Parathyroid adenoma (tissue), 2 donors: ENCODE measurements around the gene PYGB.

Experiments used
- H2AFZ ChIP-seq: fragments of 300-600 bp; sonication (generic); one replicate; pipeline ENCODE4 v1.7.0; 2017; ENCODE audit warnings: antibody characterized with exemption, mild to moderate bottlenecking
- H3K27ac ChIP-seq: fragments of 300-600 bp; sonication (generic); one replicate; pipeline ENCODE4 v1.7.0; 2017
- H3K27me3 ChIP-seq: fragments of 300-600 bp; sonication (generic); one replicate; pipeline ENCODE4 v1.7.0; 2017; ENCODE audit warnings: low read length; ENCODE audit not compliant: control insufficient read depth, insufficient read depth
- H3K36me3 ChIP-seq: fragments of 300-600 bp; sonication (generic); one replicate; pipeline ENCODE4 v1.7.0; 2017; ENCODE audit warnings: low read length; ENCODE audit not compliant: control insufficient read depth, insufficient read depth
- H3K4me1 ChIP-seq: fragments of 300-600 bp; sonication (generic); one replicate; pipeline ENCODE4 v1.7.0; 2017; ENCODE audit warnings: control low read depth
- H3K4me2 ChIP-seq: fragments of 300-600 bp; sonication (generic); one replicate; pipeline ENCODE4 v1.7.0; 2017; ENCODE audit warnings: low read length
- H3K4me3 ChIP-seq: fragments of 300-600 bp; sonication (generic); one replicate; pipeline ENCODE4 v1.7.0; 2017; ENCODE audit warnings: low read depth, low read length
- H3K79me2 ChIP-seq: fragments of 300-600 bp; sonication (generic); one replicate; pipeline ENCODE4 v1.7.0; 2017; ENCODE audit warnings: control low read depth
- H3K9ac ChIP-seq: fragments of 300-600 bp; sonication (generic); one replicate; pipeline ENCODE4 v1.7.0; 2017; ENCODE audit warnings: mild to moderate bottlenecking
- H3K9me3 ChIP-seq: fragments of 300-600 bp; sonication (generic); one replicate; pipeline ENCODE4 v1.7.0; 2017; ENCODE audit warnings: low read length; ENCODE audit not compliant: control insufficient read depth
- TF ChIP-seq, protein P1 (sequence below): fragments of 300-600 bp; sonication (generic); IDR thresholded peaks from one replicate; pipeline ENCODE4 v1.7.0; 2017; ENCODE audit warnings: antibody characterized with exemption, mild to moderate bottlenecking
- donor health status: primary hyperparathyroidism.

The PYGB gene

DNA sequence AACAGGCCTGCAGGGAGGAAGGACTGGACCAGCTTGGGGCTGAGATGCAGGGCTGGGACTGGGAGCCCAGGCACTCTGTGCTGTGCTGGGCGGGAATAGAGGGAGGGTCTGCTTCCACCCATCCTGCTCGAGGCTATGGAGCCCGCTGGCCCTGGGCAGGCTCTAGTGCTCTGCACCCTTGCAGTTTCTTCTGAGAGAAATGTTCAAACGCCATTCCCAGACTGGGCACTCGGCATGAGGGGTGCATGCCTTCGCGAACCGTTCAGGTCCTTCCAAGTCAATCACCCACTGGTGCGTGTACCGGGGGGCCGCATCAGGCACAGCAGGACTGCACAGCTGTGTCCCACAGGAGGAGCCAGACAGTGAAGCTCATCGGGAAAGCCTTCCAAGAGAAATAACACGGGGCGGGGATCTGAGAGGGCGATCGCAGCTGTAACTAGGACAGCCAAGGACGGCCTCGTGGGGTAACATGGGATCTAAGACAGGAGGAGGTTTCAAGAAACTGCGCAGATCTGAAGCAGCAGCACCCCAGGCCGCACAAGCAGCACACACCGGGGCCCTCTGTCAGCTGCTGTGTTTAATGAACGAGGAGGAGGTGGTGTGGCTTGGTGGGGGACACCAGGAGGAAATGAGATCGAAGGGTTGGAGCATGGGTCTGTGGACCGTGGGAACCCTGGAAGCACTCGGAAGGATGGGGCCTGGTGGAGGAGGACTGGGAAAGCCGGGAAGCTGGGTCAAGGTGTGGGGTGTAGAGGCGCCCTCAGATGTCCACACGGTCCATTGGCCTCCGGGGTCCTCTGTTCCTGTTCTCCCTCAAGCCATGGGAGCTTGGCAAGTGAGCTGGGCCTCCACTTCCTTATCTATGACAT, 26.1 kb upstream of the PYGB start:
- Histone ChIP-seq H2AFZ (no peak overlapping the region), H3K27me3 (no peaks in the 10 kb centered on the region), H3K9ac (no peak overlapping the region), H3K4me3 (no peak overlapping the region), H3K4me1 (peaks cover 7% of the 10 kb centered on the region), H3K27ac (no peak overlapping the region), H3K9me3 (no peaks in the 10 kb centered on the region), H3K4me2 (no peak overlapping the region), H3K79me2 (no peaks in the 10 kb centered on the region), H3K36me3 (no peaks in the 10 kb centered on the region)
- TF ChIP-seq, protein P1, sequence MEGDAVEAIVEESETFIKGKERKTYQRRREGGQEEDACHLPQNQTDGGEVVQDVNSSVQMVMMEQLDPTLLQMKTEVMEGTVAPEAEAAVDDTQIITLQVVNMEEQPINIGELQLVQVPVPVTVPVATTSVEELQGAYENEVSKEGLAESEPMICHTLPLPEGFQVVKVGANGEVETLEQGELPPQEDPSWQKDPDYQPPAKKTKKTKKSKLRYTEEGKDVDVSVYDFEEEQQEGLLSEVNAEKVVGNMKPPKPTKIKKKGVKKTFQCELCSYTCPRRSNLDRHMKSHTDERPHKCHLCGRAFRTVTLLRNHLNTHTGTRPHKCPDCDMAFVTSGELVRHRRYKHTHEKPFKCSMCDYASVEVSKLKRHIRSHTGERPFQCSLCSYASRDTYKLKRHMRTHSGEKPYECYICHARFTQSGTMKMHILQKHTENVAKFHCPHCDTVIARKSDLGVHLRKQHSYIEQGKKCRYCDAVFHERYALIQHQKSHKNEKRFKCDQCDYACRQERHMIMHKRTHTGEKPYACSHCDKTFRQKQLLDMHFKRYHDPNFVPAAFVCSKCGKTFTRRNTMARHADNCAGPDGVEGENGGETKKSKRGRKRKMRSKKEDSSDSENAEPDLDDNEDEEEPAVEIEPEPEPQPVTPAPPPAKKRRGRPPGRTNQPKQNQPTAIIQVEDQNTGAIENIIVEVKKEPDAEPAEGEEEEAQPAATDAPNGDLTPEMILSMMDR: no peak

DNA sequence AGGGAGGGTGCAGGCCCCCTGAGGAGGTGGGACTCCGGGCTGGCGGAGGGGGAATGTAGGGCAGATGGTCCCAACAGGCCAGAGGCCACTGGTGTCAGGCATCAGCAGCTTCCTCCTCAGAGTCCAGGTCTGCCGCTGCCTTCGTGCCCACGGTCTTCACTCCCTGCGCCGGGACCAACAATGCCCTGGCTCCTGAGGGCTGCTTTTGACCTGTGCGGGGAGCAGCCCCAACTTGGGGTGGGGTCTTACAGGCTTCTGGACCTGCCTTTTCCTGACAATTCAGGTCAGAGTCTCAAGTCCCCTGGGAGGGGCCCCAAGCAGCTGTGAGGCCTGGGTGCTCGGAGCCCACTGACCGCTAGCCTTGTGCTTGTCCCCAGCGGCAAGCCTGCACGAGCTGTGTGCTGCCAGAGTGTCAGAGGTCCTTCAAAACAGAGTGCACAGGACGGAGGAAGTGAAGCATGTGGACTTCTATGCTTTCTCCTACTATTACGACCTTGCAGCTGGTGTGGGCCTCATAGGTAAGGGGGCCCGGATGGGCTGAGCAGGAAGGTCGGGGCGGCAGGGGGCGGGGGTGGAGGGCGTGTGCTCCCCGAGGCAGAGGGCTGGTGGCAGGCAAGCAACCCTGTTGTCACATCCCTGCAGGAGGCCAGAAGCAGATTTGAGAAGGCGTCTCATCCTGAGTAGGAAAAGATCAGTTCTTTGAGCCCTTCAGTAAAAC, 25.3 kb upstream of the PYGB start:
- no peaks in the 10 kb centered on the region for H3K36me3 ChIP-seq

DNA sequence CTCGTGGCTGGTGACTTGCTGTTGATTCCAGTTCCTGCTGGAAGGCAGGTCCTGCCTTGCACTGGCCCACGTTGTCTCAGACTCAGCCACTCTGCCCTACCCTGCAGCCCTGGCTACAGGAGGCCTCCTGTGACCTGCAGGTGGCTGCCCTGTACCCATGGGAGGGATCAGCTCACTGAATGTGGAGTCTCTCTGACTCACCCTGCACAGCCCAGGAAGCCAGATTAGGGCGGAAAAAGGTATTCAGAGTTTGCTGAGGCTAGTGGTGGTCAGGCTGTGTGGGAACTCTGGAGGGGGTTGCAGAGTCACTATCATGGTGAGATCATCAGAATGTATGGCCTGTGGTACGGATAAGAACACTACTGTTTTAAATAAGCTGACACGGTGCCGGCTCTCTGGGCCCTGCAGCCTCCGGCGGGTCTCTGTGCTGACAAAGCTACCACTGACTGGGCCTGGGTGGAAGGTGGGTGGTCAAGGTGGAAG, 24.7 kb upstream of the PYGB start:
- Histone ChIP-seq H3K27ac (no peak overlapping the region), H3K36me3 (no peaks in the 10 kb centered on the region), H3K4me1 (peaks cover 10% of the 10 kb centered on the region), H3K27me3 (no peaks in the 10 kb centered on the region), H3K4me2 (no peak overlapping the region), H3K9me3 (no peaks in the 10 kb centered on the region), H3K4me3 (no peak overlapping the region), H3K9ac (no peak overlapping the region), H3K79me2 (no peaks in the 10 kb centered on the region), H2AFZ (no peak overlapping the region)
- TF ChIP-seq, protein P1: no peak

More for the DNA sequence above, 25.3 kb upstream of the PYGB start:
- no peak overlapping the region for H2AFZ ChIP-seq
- H3K27me3 ChIP-seq: no peaks in the 10 kb centered on the region
- H3K4me2 ChIP-seq: no peak overlapping the region
- no peak overlapping the region for H3K9ac ChIP-seq
- peaks cover 10% of the 10 kb centered on the region for H3K4me1 ChIP-seq
- H3K79me2 ChIP-seq: no peaks in the 10 kb centered on the region
- TF ChIP-seq, protein P1: no peak
- no peaks in the 10 kb centered on the region for H3K9me3 ChIP-seq
- no peak overlapping the region for H3K27ac ChIP-seq
- no peak overlapping the region for H3K4me3 ChIP-seq

DNA sequence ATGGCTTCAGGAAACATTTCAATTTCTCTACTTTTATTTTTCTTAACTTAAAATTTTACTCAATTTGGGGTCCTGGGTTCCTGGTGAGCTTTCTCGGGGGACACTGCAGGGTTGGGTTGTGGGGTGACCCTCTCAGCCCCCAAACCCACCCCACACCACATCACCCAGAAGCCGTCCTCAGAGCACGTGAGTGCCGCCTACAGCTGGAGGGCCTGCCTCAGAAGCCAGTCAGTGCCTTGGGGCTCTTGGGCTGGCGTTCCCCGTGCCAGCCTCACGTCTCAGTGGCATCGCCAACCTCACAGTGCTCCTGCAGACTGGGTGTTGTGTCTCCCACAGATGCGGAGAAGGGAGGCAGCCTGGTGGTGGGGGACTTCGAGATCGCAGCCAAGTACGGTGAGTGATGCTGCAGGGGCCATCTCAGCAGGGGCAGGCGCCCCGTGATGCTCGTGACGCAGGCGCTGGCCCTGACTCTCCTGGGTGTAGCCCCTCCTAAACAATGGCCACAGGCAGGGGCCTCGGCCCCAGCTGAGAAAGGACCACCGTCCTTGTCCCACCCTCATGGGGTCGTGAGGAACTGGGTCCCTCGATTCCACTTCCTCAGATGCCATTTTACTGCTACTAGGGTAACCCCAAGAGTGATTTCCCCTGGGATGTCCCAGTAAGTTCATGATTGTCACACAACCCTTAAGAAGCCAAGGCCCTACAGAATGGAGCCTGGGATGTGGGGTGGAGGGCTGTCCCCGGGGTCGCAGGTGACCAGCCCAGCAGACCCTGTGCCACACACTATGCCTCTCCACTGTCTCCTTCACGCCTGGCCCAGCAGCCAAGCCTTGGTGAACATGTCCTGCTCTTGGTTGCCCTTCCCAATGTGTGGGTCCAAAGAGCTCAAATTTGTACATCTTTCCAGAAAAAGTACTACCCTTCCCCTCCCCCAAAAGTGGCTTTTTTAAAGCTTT, 23.8 kb upstream of the PYGB start:
- Histone ChIP-seq H2AFZ (no peak overlapping the region), H3K9me3 (no peaks in the 10 kb centered on the region), H3K36me3 (no peaks in the 10 kb centered on the region), H3K27me3 (no peaks in the 10 kb centered on the region), H3K4me3 (no peak overlapping the region), H3K9ac (no peak overlapping the region), H3K4me2 (no peak overlapping the region), H3K27ac (no peak overlapping the region), H3K4me1 (peaks cover 10% of the 10 kb centered on the region), H3K79me2 (no peaks in the 10 kb centered on the region)
- TF ChIP-seq, protein P1: no peak
